Skin of body (tissue), 2 donors: ENCODE data around the gene SLC47A2. TPM values are rescaled to one million over a fixed set of nuclear protein-coding genes. Genes with fewer than 3 reads are reported as not detected.
"Not testable (repeated sequence)": the region's sequence is repeated elsewhere in the genome, so short reads cannot be mapped to it uniquely, and the experiment has no call there.

Experiments
- DNase-seq: peaks from one replicate; lab custom pipeline; 2025; lab: John Stamatoyannopoulos, UW
- total RNA-seq: library from RNA; depleted of rRNA; stranded (reverse); fragments of >200 nt; gene quantifications from one replicate; pipeline ENCODE4 v1.2.3, GENCODE V29; 2014

SLC47A2 gene
- 0.39 TPM for total RNA-seq

- no peak for DNase-seq
Measured at GRCh38 chr17:19716108-19717030, at the start of gene SLC47A2. Gene SLC47A2 (minus strand): TSS chr17:19716584. CDS start chr17:19716555, 29 bp downstream.

- no peak for DNase-seq
Measured at GRCh38 chr17:19766016-19766415, 49.6 kb upstream of the SLC47A2 start.

GRCh38 chr17:19763991-19764390, 47.6 kb upstream of the SLC47A2 start:
- DNase-seq: not testable (repeated sequence)

GRCh38 chr17:19763416-19763815, 47.0 kb upstream of the SLC47A2 start:
- DNase-seq: no peak

GRCh38 chr17:19762515-19762961, 46.2 kb upstream of the SLC47A2 start:
- DNase-seq: no peak

- DNase-seq: no peak
Measured at GRCh38 chr17:19760746-19761145, 44.4 kb upstream of the SLC47A2 start.

- DNase-seq: no peak
Measured at GRCh38 chr17:19759568-19760549, 43.5 kb upstream of the SLC47A2 start.

GRCh38 chr17:19757536-19758180, 41.3 kb upstream of the SLC47A2 start:
- no peak for DNase-seq

- no peak for DNase-seq
Measured at GRCh38 chr17:19756546-19756945, 40.2 kb upstream of the SLC47A2 start.

- no peak for DNase-seq
Measured at GRCh38 chr17:19755821-19756510, 39.6 kb upstream of the SLC47A2 start.

- DNase-seq: no peak
Measured at GRCh38 chr17:19755392-19755791, 39.0 kb upstream of the SLC47A2 start.

- no peak for DNase-seq
Measured at GRCh38 chr17:19753661-19754463, 37.5 kb upstream of the SLC47A2 start.

GRCh38 chr17:19753051-19753509, 36.7 kb upstream of the SLC47A2 start:
- no peak for DNase-seq

GRCh38 chr17:19752216-19753050, 36.0 kb upstream of the SLC47A2 start:
- DNase-seq: no peak

GRCh38 chr17:19750835-19751234, 34.5 kb upstream of the SLC47A2 start:
- DNase-seq: no peak

GRCh38 chr17:19750020-19750572, 33.7 kb upstream of the SLC47A2 start:
- DNase-seq: no peak

- DNase-seq: no peak
Measured at GRCh38 chr17:19748807-19749193, 32.4 kb upstream of the SLC47A2 start.
